Progenitor cell of endocrine pancreas (in vitro differentiated cells): Measurements from ENCODE around the gene METTL26. TPM values are rescaled to one million over a fixed set of nuclear protein-coding genes. Genes with fewer than 3 reads are reported as not detected.

Source experiments
- DNase-seq: peaks from one replicate; pipeline ENCODE4 v3.0.0; 2021; ENCODE audit warnings: low spot score; ENCODE audit not compliant: unreplicated experiment
- H3K27ac Mint-ChIP-seq: 2 replicates; pipeline ENCODE4 v1.8.0; 2021; ENCODE audit warnings: mild to moderate bottlenecking, moderate library complexity, mixed read lengths
- H3K27me3 Mint-ChIP-seq: 2 replicates; pipeline ENCODE4 v1.8.0; 2021; ENCODE audit warnings: mixed read lengths
- H3K36me3 Mint-ChIP-seq: 2 replicates; pipeline ENCODE4 v1.8.0; 2022; ENCODE audit warnings: mixed read lengths; ENCODE audit not compliant: insufficient read depth
- H3K4me1 Mint-ChIP-seq: 2 replicates; pipeline ENCODE4 v1.8.0; 2021; ENCODE audit warnings: low read depth, mixed read lengths
- H3K4me3 Mint-ChIP-seq: 2 replicates; pipeline ENCODE4 v1.8.0; 2021; ENCODE audit warnings: low read depth, mild to moderate bottlenecking, moderate library complexity, mixed read lengths
- H3K9me3 Mint-ChIP-seq: 2 replicates; pipeline ENCODE4 v1.8.0; 2021; ENCODE audit warnings: low read depth, mixed read lengths
- total RNA-seq: library from RNA; stranded (reverse); gene quantifications from 2 replicates; pipeline ENCODE4 v1.2.1, GENCODE V29; 2021
- TF ChIP-seq, protein P1 (sequence below): fragments of 200-600 bp; sonication (generic); IDR thresholded peaks from one replicate; pipeline ENCODE4 v1.5.0; 2021; ENCODE audit warnings: antibody characterized with exemption, mild to moderate bottlenecking; ENCODE audit not compliant: unreplicated experiment

Gene METTL26
- total RNA-seq, 1 donor from 2014 or later = 64.0 TPM

DNA sequence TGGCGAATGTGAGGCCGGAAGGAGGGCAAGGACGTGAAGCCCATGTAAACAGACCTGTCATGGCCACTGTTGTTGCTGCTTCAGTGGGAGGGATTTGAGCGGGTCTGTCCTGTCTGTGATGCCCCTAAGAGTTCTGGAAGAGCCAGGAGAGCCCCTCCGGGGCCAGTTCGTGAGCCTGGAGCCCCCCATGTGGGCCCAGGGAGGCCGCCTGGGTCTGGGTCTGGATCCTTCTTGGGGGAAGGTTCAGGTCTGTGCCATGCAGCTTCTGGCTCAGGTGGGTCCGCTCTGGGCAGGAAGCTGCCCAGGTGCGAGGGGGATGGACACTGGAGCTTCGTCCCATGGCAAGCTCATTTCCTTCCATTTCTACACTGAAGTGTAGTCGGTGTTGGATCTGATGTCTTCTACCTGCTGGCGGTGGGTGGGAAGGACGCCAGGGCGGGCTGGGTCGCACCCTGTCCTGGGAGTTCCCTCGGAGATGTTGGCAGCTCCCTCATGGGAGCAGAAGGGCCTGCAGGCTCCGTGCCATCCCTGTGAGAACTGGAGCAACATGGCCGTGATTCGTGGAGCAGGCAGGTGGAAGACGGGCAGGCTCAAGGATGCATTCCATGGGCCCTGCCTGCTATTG is 16.5 kb downstream of the METTL26 start:
- H3K4me1 Mint-ChIP-seq = no peaks in the 10 kb centered on the region
- H3K27ac Mint-ChIP-seq = no peak overlapping the region
- H3K27me3 Mint-ChIP-seq = no peaks in the 10 kb centered on the region
- no peak for DNase-seq
- H3K4me3 Mint-ChIP-seq = no peak overlapping the region
- TF ChIP-seq, protein P1, sequence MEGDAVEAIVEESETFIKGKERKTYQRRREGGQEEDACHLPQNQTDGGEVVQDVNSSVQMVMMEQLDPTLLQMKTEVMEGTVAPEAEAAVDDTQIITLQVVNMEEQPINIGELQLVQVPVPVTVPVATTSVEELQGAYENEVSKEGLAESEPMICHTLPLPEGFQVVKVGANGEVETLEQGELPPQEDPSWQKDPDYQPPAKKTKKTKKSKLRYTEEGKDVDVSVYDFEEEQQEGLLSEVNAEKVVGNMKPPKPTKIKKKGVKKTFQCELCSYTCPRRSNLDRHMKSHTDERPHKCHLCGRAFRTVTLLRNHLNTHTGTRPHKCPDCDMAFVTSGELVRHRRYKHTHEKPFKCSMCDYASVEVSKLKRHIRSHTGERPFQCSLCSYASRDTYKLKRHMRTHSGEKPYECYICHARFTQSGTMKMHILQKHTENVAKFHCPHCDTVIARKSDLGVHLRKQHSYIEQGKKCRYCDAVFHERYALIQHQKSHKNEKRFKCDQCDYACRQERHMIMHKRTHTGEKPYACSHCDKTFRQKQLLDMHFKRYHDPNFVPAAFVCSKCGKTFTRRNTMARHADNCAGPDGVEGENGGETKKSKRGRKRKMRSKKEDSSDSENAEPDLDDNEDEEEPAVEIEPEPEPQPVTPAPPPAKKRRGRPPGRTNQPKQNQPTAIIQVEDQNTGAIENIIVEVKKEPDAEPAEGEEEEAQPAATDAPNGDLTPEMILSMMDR = no peak
- no peaks in the 10 kb centered on the region for H3K9me3 Mint-ChIP-seq
- H3K36me3 Mint-ChIP-seq = peaks cover 5% of the 10 kb centered on the region

DNA sequence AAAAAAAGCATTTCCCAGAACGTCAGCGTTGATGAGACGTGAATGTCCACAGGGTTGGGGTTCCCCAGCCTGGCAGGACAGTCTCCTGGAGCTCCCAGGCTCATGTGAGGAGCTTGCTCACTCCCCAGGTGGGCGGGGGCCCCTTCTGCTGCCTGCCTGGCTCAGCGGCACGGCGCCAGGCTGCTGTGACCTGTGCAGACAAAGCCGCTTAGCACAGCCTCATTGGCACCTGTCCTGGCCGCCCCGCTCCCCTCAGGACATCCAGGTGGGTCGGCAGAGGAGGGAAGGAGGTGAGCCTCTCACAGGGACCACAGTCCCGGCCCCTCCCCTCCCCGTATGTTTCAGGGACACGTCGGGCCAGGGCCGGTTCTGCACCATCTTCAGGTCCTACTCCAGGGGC is 18.2 kb downstream of the METTL26 start:
- no peak for DNase-seq
- Mint-ChIP-seq H3K4me1 (no peaks in the 10 kb centered on the region), H3K36me3 (peaks cover 11% of the 10 kb centered on the region), H3K9me3 (no peaks in the 10 kb centered on the region), H3K27me3 (no peaks in the 10 kb centered on the region), H3K4me3 (no peak overlapping the region), H3K27ac (no peak overlapping the region)
- TF ChIP-seq, protein P1 = no peak

DNA sequence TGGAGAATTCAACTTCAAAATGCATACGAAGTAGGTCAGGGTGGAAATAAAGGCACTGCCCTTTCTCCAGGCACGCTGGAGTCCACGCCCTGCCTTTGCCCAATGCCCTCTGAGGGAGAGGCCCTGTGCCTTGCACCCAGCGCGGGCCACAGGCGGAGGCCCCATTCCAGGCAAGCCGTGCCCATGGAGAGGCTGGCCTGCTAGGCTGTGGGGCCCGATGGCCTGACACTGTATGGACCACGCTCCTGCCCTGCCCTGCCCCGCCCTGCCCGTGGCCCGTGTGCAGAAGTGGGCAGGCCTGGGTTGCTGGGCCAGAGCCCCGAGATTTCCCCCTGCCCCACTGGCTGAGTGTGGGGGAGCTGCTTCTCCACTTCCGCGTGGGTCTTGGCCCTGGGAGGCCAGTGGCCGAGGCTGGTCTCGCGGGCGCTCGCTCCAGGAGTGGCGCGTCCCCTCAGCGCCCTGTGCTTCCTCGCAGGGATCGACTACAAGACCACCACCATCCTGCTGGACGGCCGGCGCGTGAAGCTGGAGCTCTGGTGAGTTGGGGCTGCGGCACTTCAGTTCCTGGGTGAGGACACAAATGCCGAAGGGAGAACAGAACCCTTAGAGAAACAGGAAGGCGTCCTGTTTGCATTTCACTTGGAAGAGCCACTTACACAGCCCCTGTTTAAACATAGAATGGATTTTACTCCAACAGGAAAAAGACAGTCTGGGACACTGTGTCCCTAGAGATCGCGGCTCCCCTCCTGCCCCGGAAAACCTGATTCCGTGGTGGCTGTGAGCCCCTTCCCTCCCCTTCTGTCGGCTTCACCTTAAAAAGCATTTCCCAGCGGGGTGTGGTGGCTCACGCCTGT is 19.1 kb downstream of the METTL26 start:
- Mint-ChIP-seq H3K27me3 (no peaks in the 10 kb centered on the region), H3K4me3 (no peak overlapping the region), H3K9me3 (no peaks in the 10 kb centered on the region), H3K36me3 (peaks cover 11% of the 10 kb centered on the region), H3K4me1 (no peaks in the 10 kb centered on the region), H3K27ac (no peak overlapping the region)
- TF ChIP-seq, protein P1 = no peak
- no peak for DNase-seq

DNA sequence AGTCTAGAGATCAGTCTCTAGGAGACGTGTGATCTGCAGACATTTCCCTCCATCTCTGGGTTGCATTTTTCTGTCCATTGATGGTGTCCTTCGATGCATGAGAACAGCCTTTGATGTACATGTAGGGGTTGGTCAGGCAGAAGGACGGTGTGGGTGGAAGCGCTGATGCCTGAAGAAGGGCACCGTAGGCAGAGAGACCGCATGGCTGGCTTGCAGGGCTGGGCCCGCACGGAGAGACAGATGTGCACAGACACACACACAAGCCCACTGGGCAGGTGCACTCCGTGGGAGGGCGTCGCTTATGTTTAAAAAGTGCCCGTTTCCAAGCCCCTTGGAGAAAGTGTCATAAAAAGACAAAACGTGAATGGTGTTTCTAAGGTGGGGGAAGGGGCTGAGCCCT is 21.0 kb downstream of the METTL26 start:
- H3K36me3 Mint-ChIP-seq = peaks cover 11% of the 10 kb centered on the region
- H3K4me3 Mint-ChIP-seq = no peak overlapping the region
- no peak for DNase-seq
- no peaks in the 10 kb centered on the region for H3K9me3 Mint-ChIP-seq
- H3K27ac Mint-ChIP-seq = no peak overlapping the region
- peaks cover 2% of the 10 kb centered on the region for H3K4me1 Mint-ChIP-seq
- H3K27me3 Mint-ChIP-seq = no peaks in the 10 kb centered on the region
- TF ChIP-seq, protein P1 = no peak

DNA sequence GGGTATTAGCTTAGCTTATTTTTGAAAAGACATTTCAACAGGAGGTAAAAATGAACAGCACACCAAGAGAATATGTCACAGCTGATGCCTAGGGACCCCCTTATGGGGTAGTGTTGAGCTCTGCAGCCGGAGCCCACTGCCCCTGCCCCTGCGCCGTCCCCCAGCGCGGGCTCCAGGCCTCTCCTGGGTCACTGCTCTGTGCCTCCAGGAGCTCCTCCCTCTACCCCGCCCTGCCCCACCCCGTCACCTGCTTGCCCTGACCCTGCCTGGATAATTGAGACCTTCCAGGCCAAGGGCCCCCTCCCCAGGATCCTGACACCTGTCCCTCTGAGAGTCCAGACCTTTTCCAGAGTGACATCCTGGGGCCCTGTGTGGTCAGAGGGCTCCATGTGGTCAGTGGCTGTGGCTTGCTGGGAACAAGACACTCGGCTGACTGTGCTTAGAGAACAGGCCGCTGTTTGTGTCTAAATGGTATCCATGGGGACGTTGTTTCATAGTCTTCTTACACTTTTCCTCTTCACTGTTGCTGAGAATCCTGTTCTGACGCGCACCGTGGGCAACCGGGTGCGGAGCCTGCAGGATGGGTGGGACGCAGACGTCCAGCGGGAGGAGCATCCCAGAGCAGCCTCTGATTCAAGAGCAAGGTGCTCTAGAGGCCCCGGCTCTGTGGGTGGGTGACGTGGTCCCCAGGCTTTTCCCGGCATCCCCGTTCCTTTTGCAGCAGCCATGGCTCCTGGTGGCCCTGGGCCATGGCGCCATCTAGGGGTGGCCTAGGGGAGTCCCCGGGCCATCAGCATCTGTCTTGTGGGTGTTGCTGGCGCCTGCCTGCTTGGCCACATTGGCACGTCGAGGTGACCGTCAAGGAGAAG is 25.4 kb downstream of the METTL26 start:
- peaks cover 14% of the 10 kb centered on the region for H3K36me3 Mint-ChIP-seq

More for the DNA sequence above, 25.4 kb downstream of the METTL26 start:
- TF ChIP-seq, protein P1 = peak; percentile 60
- H3K27me3 Mint-ChIP-seq = no peaks in the 10 kb centered on the region
- H3K9me3 Mint-ChIP-seq = no peaks in the 10 kb centered on the region
- H3K4me1 Mint-ChIP-seq = peaks cover 4% of the 10 kb centered on the region
- no peak overlapping the region for H3K4me3 Mint-ChIP-seq
- no peak for DNase-seq
- H3K27ac Mint-ChIP-seq = peak overlapping the region; percentile 89
